Left kidney (tissue), 2 donors: Measurements from ENCODE around the gene NODAL. TPM values are rescaled to one million over a fixed set of nuclear protein-coding genes. Genes with fewer than 3 reads are reported as not detected.

ENCODE experiments used
- DNase-seq: peaks from one replicate; pipeline ENCODE4 v3.0.0-alpha.2; 2013
- polyA plus RNA-seq: library from polyadenylated mRNA; unstranded; fragments of 120-200 nt; gene quantifications from one replicate; pipeline ENCODE4 v1.2.1, GENCODE V29; 2013; ENCODE audit not compliant: insufficient read length

Gene NODAL
- polyA plus RNA-seq, 1 donor = 0.67 TPM

DNA sequence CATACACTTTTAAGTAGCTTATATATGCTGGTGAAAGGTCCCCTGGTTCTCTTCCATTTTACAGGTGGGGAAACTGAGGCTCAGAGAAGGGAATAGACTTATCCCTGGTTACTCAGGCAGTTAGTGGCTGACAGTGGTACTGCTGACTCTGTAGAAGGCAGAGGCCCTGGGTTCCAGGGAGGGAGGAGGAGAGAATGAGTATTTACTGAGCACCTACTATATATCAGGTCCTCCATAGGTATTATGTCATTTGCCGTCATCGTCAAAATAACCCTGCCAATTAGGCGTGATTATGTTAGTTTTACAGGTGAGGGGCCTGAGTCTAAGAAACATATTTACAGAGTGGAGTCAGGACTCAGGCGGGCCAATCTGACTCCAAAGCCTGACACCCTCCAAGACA, 23.8 kb upstream of the NODAL start:
- no peak for DNase-seq

DNA sequence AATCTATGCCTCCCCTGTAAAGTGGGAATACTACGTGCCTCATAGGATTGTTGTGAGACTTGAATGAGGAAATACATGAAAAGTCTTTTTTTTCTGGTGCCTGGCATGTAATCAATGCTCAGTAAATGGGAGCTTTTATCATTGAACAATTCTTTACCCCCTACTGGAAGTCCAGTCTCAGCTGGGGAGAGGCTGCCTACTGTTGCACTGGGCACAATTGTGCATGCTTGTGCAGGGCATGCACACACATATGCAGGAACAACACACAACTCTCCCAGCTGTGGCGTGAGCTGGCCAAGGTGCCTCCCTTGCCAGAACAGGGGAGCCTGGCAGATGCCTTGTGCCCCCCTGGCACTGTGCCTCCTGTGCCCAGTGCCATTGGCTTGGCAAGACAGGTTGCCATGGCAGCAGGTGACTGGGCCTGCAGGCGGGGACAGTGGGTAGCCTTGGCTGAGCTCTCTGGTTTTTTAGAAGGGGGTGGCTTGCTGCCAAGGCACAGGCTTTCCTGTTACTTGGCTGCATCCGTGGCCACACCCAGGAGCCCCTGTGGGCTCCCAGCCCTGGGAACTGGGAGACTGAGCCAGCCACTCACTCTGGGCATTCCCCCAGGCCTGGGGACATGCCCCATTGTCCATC, 21.0 kb upstream of the NODAL start:
- DNase-seq = no peak

DNA sequence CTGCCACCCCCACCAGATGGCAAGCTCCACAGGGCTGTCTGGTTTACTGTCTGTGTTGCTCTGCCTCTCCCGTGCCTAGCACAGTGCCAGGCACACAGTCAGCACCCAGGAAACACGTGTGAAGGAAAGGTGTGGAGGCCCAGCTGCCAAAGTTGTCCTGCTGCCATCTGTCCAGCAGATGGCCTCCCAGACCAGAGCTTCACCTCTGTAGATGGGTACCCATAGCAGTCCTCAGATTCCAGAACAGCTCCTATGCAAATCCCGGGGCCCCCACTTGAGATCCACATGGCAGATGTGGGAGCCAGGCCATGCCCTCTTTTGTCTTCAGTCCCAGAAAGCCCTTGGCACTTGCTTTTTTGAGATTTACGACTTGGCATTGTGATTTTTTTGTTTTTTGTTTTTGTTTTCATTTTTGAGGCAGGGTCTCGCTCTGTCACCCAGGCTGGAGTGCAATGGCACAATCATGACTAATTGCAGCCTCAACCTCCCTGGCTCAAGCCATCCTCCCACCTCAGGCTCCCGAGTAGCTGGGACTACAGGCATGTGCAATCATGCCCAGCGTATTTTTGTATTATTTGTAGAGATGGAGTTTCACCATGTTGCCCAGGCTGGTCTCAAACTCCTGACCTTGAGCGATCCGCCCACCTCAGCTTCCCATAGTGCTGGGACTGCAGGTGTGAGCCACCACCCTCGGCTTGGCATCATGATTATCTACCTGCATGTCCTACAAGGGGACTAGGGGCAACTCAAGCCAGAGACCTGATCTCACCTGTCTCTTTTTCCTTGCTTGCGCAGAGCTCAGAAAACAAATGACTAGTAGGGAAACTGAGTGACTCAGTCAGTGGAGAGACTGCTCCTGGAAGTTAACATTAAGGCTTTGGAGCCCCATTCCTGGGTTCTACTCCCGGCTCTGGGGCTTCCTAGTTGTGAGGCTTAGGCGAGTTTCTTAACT, 20.2 kb upstream of the NODAL start:
- no peak for DNase-seq

DNA sequence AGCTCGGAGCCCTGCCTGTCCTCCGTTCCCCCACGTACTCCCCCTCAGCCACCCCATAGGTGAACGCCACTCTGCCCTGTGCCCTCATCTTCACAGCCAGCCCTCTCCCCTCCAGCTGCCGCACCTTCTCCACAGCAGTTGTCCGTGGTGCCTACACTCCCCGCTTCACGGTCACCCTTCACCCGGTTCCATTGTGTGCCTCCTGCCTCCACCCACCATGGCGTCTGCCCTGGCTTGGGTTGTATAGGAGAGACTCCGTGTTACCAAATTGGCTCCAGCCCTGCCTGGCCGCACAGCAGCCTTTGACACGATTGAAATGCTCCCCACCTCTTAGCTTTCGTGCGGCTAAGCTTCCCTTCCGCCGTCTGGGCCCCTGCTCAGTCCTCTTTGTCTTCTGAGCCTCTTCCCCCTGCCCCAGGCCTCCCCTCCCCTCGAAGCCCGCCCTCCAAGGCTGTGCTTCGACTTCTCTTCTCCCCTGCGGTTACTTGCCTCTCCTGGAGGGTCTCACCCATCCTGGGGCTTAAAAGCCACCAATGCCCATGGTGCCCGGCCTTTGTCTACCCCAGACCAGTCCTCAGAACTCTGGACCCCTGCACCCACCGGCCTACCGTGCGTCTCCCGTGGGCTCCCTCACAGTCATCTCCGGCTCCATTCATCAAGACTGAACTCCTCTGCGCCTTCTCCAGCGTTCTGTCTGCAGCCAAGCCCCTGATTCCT, 18.5 kb upstream of the NODAL start:
- DNase-seq = no peak

DNA sequence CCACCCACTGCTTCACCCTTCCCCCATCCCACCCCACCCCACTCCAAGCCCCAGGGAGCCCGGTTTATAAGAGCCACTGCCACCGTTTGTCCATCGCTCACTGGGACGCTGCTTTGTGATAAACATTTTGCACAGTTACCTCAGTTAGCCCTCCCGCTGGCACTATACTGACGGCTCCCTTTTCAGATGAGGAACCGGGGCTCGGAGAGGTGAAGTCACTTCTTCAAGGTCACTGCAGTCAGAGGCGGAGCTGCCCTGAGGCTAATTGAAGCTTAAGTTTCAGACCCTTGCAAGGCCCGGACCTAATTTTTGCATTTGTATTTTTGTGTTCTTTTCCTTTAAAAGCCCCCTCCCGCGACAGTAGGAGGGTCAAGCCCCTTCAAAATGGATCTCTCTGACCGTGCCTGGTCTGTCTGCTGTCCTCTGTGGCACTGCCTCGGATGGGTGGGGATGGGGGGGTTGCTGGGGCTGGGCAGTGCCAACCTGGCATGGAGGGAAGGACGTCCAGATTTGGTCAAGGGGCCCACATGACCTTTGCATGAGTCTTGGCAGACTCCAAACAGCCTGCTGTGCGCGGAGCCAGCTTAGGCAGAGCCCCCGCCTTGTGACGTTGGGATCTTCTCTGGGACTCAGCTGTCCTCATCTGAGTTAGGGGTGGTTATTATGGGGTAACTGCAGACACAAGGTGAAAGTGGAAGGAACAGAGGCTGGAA, 17.7 kb upstream of the NODAL start:
- DNase-seq = no peak

DNA sequence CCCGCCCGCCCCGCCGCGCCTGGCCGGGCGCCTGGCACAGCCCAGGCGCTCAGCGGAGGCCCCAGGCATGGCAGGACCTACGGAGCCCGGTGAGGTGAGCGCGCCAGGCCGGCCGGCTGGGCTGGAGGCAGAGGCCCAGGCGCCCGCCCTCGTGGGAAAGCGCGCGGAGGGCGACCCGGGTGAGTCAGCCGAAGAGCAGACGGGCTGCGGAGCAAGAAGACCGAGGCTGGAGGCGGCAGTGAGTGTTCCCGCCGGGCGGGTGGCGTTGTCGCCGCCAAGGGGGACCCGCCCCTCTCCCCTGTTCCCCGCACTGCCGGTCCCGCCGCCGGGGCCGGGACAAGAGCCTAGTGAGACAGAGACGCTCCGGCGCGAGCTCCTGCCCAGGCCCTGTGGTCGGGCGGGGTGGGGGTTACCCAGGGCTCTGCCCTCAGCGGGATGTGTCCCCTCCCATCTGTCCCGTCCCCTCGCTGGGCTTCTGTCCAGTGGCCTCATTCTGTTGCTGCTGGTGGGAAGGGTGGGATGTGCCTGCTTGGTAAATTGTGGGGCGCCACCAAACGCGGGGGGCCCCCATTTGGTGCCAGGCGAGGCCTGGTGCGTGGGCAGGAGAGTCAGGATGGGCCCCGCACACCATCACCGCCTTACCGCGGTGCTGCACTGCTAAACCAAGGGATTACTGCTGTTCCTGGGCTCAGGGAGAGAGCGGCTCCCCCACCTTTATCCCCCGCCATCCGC, 17.0 kb upstream of the NODAL start:
- DNase-seq = no peak

DNA sequence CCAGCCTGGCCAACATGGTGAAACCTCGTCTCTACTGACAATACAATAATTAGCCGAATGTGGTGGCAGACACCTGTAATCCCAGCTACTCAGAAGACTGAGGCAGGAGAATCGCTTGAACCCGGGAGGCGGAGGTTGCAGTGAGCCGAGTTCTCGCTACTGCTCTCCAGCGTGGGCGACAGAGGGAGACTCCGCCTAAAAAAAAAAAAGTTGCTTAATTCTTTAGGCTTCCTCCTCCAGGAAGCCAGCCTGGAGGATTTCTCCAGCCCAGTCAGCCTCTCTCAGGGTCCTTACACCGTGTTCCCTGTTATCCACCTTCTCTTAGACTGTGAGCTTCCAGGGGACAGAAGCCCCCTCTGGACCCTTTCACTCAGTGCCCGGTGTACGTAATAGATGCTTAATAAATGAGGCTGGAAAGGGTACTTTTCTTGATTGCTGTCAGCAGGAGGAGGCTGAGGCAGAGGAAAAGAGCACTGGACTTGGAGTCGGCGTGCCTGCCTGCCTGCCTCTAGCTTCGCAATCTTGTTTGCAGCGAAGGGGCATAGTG, 16.4 kb upstream of the NODAL start:
- no peak for DNase-seq

DNA sequence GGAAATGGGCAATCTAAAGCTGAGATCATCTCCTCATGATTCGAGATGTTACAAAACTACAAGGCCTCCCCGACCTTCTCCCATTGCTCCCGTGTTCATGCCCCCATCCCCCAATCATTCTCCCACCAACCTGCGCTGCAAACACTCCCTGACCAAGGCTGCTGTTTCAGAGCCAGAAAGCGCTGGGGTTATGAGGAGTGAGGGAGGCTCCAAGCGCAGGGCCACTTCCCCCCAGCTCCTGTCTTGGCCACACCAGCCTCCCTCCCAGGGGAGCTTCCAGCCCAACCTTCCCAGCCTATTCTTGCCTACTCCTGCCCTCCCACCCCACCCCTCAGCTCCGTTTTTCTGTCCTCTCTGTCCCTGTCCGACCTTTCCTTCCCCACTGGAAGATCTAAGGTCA, 14.7 kb upstream of the NODAL start:
- DNase-seq = no peak

DNA sequence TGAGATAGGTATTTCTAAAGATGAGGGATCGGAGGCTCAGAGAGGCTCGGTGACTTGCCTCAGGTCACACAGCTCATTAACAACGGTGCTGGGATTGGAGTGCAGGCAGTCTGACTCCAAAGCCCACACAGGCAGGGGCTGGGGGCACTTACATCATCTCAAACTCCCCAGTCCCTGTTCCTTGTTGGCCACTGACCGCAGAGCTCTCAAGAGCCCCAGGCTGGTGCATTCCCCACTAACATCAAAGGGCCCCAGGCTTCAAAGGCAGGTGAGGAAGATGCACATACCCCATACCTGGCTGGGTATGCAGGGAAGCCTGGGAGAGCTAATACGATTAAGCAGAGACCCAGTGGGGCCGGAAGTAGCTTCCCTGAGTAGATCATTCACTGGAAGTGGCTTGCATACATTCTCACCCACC, 13.7 kb upstream of the NODAL start:
- no peak for DNase-seq

DNA sequence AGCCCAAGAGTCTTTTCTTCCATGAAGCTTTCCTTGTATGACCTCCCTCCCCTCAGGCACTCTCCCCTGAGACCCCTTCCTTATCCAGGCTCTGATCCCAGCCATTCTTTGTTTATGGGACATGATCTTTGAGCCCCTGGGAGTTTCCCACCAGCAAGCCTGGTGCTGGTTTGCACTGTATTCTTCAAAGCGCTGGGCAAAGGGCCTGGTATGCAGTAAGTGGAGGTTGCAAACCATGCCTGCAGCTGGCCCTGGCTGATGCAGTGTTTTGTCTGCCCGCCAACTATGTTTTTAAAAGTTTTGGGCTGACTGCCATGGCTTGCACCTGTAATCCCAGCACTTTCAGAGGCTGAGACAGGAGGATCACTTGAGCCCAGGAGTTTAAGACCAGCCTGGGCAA, 6.8 kb upstream of the NODAL start:
- DNase-seq = no peak

DNA sequence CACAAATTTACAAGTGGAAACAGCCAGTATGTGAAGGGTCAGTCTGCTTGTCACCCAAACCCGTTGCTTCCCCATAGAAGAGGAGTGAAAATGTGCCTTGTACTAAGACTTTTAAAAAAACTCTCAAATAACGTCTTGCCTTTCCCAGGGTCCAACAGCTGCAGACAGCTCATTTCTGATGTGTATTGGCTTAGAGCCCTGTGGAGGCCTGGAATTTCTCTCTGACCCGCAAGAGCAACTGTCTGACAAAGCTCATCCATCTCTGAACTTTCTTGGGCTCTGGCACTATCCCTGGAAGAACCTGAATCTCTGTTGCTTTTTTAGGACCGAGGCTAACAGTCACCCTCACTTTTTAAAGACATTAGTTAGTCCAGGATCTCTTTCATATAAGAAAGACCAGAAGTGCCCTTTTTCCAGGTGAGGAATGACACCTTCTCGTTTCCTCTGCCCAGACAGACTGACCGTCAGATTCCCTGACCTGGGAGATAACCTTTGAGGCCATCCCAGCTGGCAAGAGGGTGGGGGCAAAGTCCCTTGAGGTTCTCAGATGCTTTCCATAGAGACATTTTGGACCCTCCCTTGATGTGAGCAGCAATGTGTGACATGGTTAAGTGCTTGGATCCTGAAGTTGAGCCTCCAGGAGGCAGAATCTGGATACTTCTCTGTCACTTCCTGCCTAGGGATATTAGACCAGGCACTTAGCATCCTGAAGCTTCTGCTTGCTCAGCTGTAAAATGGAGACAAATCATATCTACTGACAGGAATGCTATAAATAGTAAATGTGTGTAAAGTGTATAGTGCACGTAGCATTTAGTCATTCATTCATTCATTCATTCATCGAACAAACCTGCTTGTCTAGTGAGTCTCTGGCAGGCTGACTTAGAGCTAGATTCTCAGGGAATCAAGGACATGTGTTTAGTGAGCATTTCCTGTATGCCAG, 4.5 kb upstream of the NODAL start:
- DNase-seq = no peak

DNA sequence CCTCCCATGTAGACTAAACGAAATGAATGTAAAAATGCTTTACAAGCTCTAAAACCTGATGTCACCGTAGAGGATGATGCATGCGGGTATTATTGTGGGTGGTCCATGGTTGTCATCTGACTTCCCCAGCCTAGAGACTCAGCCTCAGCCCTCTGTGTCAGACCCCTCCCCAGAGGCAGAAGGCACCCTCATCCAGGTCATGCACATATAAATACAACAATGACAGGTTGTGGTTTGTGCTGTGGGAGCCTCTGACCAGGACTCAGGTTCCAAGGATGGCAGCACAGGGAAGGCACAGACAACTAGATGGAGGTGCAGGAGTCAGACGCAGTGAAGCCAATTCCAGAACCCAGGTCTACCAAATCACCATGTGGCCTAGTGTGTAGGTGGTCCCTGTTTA, 3.3 kb upstream of the NODAL start:
- DNase-seq = no peak

DNA sequence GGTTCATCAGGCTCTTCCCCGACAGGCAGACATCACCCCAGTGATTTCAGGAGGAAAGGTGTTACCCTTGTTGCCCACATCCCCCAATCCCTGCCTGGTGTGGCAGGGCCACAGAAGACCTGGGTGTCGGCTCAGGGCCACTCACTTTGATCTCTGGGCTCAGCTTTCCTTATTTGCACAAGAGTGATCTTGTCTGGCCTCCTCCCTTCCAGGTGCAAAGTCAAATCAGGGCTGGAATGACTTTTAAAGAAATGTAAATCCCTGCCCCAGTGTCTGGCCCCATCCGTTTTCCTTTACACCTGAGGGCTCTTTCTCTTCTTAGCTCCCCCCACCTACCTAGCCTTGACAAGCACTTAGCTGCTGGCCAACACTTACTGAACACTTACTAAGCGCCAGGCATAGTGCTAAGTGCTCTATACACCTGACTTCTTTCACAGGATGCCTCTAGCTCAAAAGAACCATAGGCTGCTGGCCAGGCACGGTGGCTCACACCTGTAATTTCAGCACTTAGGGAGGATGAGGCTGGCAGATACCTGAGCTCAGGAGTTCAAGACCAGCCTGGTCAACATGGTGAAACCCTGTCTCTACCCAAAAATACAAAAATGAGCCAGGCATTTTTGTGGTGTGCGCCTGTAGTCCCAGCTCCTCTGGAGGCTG, 979 bp upstream of the NODAL start:
- no peak for DNase-seq

DNA sequence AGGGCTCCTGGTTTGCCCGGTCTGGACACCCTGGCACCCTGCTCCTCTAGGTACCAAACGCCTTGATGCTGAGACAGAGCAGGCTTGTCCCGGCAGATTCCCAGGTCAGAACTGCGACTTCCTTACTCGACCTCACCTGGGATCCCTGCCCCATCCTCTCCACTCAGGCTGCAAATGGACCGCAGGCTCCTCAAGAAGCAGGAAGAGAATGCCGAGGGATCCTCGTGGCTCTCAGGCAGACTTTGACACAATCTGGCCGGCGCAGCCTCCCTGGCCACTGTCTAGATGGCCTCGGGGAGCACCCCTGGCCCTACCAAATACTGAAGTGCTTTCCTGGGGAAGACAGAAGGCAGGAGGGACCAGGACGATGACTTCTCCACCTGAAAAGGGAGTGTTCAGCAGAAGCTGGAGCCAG, 421 bp upstream of the NODAL start:
- DNase-seq = no peak

DNA sequence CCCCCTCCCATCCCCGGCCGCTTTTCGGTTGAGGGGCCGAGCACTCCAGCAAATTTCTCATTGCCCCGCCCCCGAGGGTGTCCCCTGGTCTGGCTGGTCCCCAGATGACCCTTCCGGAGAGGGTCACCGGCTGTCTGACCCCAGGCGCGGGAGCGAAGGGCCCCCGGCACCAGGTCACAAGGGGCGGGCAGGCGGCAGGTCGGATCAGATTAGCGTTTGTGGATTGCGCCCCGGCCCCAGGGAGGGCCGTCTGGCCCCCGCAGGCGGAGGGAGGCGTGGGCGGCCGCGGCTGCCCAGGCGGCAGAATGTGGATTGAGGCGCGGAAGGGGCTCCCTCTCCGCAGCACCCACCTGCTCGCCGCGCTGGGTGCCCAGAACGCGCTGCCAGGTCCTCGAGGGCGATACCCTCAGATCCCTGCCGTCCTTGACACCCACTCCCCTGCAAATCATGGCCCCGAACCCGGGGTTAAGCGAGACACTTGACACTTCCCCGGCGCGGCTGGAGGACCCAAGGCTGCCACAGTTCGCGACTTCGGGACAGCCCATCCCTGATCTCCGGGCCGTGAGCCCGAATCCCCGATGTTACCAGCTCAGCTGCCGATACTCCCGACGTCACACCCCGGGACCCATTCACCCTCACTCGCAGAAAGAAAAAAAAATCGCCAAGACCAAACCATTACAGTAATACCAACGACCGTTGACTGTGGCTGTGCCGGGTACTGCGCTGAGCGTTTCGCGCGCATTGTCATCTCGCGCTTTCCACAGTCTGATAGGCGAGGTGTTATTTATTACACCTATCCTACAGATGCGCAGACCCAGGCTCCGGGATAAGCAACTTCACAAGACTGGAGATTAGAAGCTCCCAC, 953 bp downstream of the NODAL start:
- DNase-seq = no peak

DNA sequence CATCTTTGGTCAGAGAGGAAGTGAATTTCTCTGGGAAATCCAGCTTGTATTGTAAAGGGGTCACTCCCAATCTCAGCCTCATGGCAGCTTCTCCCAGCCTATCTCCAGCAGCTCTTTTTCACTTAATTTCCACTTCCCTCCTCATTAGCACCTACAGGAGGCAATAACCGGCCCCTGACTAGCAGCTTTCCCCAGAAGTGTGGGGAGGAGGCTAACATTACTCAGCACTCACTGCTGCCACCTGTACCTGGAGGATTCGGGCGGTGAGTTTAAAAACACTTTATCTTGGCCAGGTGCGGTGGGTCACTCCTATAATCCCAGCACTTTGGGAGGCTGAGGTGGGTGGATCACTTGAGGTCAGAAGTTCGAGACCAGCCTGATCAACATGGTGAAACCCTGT, 3.8 kb downstream of the NODAL start:
- DNase-seq = no peak

DNA sequence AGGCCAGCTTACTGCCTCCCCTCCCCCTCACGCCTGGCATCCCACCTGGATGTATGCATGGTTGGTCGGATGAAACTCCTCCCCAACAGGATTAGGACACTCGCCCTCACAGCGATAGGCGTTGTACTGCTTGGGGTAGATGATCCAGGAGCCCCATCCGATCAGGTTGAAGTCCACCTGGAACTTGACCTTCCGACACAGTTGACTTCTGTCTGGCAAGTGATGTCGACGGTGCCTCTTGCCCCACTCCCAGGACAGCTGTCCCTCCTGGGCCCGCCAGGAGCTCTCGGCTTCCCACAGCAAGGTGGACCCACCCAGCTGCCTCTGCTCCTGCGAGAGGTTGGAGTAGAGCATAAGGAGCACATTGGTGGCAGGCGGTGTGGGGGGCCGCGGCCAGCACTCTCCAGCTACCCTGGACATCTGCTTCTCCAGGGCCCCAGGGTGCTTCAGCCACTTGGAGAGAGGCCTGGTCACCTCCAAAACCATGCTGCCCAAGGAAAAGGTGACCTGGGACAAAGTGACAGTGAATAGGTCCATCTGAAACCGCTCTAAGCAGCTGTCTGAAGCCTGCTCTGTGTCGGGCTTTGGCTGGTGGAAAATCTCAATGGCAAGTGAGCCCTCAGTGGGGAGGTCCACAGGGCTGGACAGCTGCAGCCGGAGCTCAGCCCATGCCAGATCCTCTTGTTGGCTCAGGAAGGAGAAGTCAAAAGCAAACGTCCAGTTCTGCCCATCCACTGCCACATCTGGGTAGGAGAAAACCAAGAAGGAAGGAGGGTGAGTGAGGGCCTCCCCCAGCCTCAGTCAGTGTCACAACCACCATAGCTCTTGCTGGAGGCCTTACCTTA, 6.0 kb downstream of the NODAL start:
- DNase-seq = no peak
